Measurements from ENCODE around the gene TOM1L2. TPM values are rescaled to one million over a fixed set of nuclear protein-coding genes. Genes with fewer than 3 reads are reported as not detected.

The TOM1L2 gene
- total and polyA plus RNA-seq, 2 of the 4 experiments (the other 2 are of a cell fraction) = 34.4 to 51.7 TPM

DNA sequence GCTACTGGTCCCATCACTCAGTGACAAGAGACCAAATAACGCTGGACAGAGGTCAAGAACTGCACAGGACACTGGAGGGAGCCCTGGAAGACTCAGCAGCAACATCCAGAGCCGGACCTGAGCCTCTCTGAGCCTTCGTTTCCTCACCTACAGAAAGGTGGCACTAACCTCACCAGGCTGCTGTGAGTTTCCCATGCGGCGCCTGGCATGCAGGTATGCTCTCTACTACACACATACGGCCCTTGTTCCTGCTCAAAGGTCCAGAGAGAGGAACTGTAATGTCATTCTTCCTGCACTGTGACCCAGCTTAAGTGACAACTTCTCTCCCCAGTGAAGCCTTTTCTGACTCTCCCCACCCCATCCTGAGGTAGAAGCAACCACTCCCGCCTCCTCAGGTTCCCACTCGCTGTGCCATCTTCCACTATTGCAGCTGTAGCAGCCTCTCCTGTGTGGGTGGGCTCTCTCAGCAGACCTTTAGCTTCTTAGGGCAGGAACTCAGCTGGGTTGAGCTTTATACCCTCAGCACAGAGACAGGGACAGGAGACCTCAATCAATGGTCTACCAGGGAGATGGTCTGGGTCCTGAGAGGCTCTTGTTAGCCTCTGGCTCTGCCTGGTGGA, 91.5 kb downstream of the TOM1L2 start:
- H3K36me3 ChIP-seq (ENCODE audit: control insufficient read depth, insufficient read depth, low read length) = peaks cover 44% of the 10 kb centered on the region
- no peak overlapping the region for H2BK15ac ChIP-seq (ENCODE audit: low read depth, low read length)
- no peak overlapping the region for H2BK120ac ChIP-seq (ENCODE audit: low read depth, low read length)
- no peak overlapping the region for H4K8ac ChIP-seq (ENCODE audit: low read depth in 2 of 2, low read length in 2 of 2)
- no peak overlapping the region for H3K9ac ChIP-seq (ENCODE audit: low read depth, low read length)
- H4K5ac ChIP-seq (ENCODE audit: low read depth, low read length) = no peak overlapping the region
- dilution Hi-C loops (cut with HindIII; ENCODE audit: low sequenced_read_pairs, unreplicated experiment) = no loop called here
- peaks cover 18% of the 10 kb centered on the region for H3K4me1 ChIP-seq (ENCODE audit: control insufficient read depth, insufficient read depth, low read length)
- H3K27me3 ChIP-seq (ENCODE audit: control insufficient read depth, insufficient read depth, low read length) = no peaks in the 10 kb centered on the region
- H3K79me1 ChIP-seq (ENCODE audit: low read depth in 1 of 2, low read length in 2 of 2) = peaks cover 0 to 4% of the 10 kb centered on the region in 2 experiments; a peak in 2 of 4 replicates
- CTCF ChIA-PET = interaction anchor here (0.6 kb wide), 1 partner anchor 498 kb away, joined by 6 read pairs; no protein-coding TSS in a partner anchor
- no peak overlapping the region for H4K91ac ChIP-seq (ENCODE audit: insufficient read depth, low read depth, low read length)
- no peak overlapping the region for H2BK5ac ChIP-seq (ENCODE audit: low read depth, low read length, poor library complexity, severe bottlenecking)
- no peak overlapping the region for H3K4ac ChIP-seq (ENCODE audit: low read depth, low read length)
- H3K14ac ChIP-seq (replicated peaks; ENCODE audit: low read depth, low read length) = no peak overlapping the region
- no peak overlapping the region for H2AFZ ChIP-seq (replicated peaks; ENCODE audit: low read length, poor library complexity)
- no peak overlapping the region for H3K18ac ChIP-seq (ENCODE audit: low read depth, low read length)
- H3K23ac ChIP-seq (ENCODE audit: low read depth, low read length) = no peak overlapping the region
- peaks cover 9% of the 10 kb centered on the region for H3K9me1 ChIP-seq (ENCODE audit: insufficient read depth, low read length)
- H3K4me2 ChIP-seq (ENCODE audit: low read depth, low read length) = no peak overlapping the region
- H3K9me3 ChIP-seq (ENCODE audit: control insufficient read depth, insufficient read depth, low read length) = no peaks in the 10 kb centered on the region
- DNase-seq (no peak), ATAC-seq (ENCODE audit: low read depth) (no peak)
- no peak overlapping the region; the same call in 1 of the 2 replicates for H2AK5ac ChIP-seq (ENCODE audit: low read depth, low read length)
- 98% methylated on average over 6 of the region's 8 CpGs; no CpG with 5 or more reads in 1 of the 2 experiments for WGBS, 2 experiments (ENCODE audit: extremely low coverage in 2 of 2, insufficient read length in 1 of 2)
- POLR2A ChIA-PET (ENCODE audit: unreplicated experiment) = no interaction called here
- TF ChIP-seq BHLHE40 (IDR thresholded peaks at IDR 0.05; ENCODE audit: low read depth, low read length) = no peak
- no peak overlapping the region for H3K4me3 ChIP-seq (ENCODE audit: insufficient read depth, low read depth, low read length)
- intact Hi-C loops (cut with micrococcal nuclease) = no loop called here
- H2AK9ac ChIP-seq (replicated peaks; ENCODE audit: low read depth, low read length, poor library complexity) = no peak overlapping the region
- no TSS peak for BruUV-seq (replicated peaks)
- H3K27ac ChIP-seq (ENCODE audit: insufficient read depth, low read length) = no peak overlapping the region
- H4K20me1 ChIP-seq (ENCODE audit: insufficient read depth, low read length) = peaks cover 22% of the 10 kb centered on the region
- in situ Hi-C loops (cut with MboI; ENCODE audit: low sequenced_read_pairs) = loop anchor here (25.0 kb wide), 1 partner anchor 518 kb away; no protein-coding TSS in a partner anchor
- H3K56ac ChIP-seq (ENCODE audit: extremely low read depth, insufficient read depth, low read length) = no peak overlapping the region
- no peak overlapping the region for H2BK20ac ChIP-seq (ENCODE audit: low read depth, low read length)

All from IMR-90 (cell line).